ENCODE data around the gene CDHR1.
"Not testable (repeated sequence)": the region's sequence is repeated elsewhere in the genome, so short reads cannot be mapped to it uniquely, and the experiment has no call there.

CDHR1 gene

GRCh38 chr10:84159076-84159685, 35.2 kb upstream of the CDHR1 start:
- Histone ChIP-seq H3K27ac (peak overlapping the region; percentile 39), H3K4me3 (ENCODE audit: low read depth in 1 of 2, low read length in 1 of 2) (peak overlapping the region in 1 of 2 experiments; percentile 31), H3K36me3 (peaks cover 5% of the 10 kb centered on the region), H3K9me3 (no peaks in the 10 kb centered on the region), H3K4me1 (ENCODE audit: control insufficient read depth in 1 of 2, insufficient read depth in 1 of 2, low read depth in 1 of 2, low read length in 1 of 2) (peaks cover 45 to 47% of the 10 kb centered on the region in 2 experiments), H3K27me3 (peaks cover 11% of the 10 kb centered on the region)
- no peak for TF ChIP-seq CTCF (IDR thresholded peaks at IDR 0.05)

- TF ChIP-seq CTCF (IDR thresholded peaks at IDR 0.05) = no peak
- Histone ChIP-seq H3K27ac (no peak overlapping the region), H3K9me3 (no peaks in the 10 kb centered on the region), H3K27me3 (peaks cover 27% of the 10 kb centered on the region), H3K36me3 (no peaks in the 10 kb centered on the region), H3K4me3 (ENCODE audit: low read depth in 1 of 2, low read length in 1 of 2) (no peak overlapping the region), H3K4me1 (ENCODE audit: control insufficient read depth in 1 of 2, insufficient read depth in 1 of 2, low read depth in 1 of 2, low read length in 1 of 2) (peaks cover 34 to 36% of the 10 kb centered on the region in 2 experiments)
Measured at GRCh38 chr10:84160663-84161362, 33.5 kb upstream of the CDHR1 start.

GRCh38 chr10:84163996-84164395, 30.3 kb upstream of the CDHR1 start:
- H3K36me3 ChIP-seq = no peaks in the 10 kb centered on the region
- peaks cover 4 to 5% of the 10 kb centered on the region in 2 experiments for H3K4me1 ChIP-seq (ENCODE audit: control insufficient read depth in 1 of 2, insufficient read depth in 1 of 2, low read depth in 1 of 2, low read length in 1 of 2)
- peaks cover 27% of the 10 kb centered on the region for H3K27me3 ChIP-seq
- no peak overlapping the region for H3K27ac ChIP-seq
- TF ChIP-seq CTCF (IDR thresholded peaks at IDR 0.05) = no peak
- H3K9me3 ChIP-seq = no peaks in the 10 kb centered on the region
- H3K4me3 ChIP-seq (ENCODE audit: low read depth in 1 of 2, low read length in 1 of 2) = no peak overlapping the region

- Histone ChIP-seq H3K27me3 (peaks cover 27% of the 10 kb centered on the region), H3K27ac (no peak overlapping the region), H3K36me3 (no peaks in the 10 kb centered on the region), H3K4me3 (ENCODE audit: low read depth in 1 of 2, low read length in 1 of 2) (no peak overlapping the region), H3K9me3 (no peaks in the 10 kb centered on the region), H3K4me1 (ENCODE audit: control insufficient read depth in 1 of 2, insufficient read depth in 1 of 2, low read depth in 1 of 2, low read length in 1 of 2) (peaks cover 0 to under 1% of the 10 kb centered on the region in 2 experiments)
- no peak for TF ChIP-seq CTCF (IDR thresholded peaks at IDR 0.05)
Measured at GRCh38 chr10:84164442-84164841, 29.9 kb upstream of the CDHR1 start.

GRCh38 chr10:84166620-84167288, 27.6 kb upstream of the CDHR1 start:
- Histone ChIP-seq H3K27me3 (peaks cover 27% of the 10 kb centered on the region), H3K4me1 (ENCODE audit: control insufficient read depth in 1 of 2, insufficient read depth in 1 of 2, low read depth in 1 of 2, low read length in 1 of 2) (no peaks in the 10 kb centered on the region), H3K27ac (no peak overlapping the region), H3K9me3 (no peaks in the 10 kb centered on the region), H3K4me3 (ENCODE audit: low read depth in 1 of 2, low read length in 1 of 2) (no peak overlapping the region), H3K36me3 (no peaks in the 10 kb centered on the region)
- no peak for TF ChIP-seq CTCF (IDR thresholded peaks at IDR 0.05)

GRCh38 chr10:84167289-84167653, 27.1 kb upstream of the CDHR1 start:
- H3K27me3 ChIP-seq = peaks cover 27% of the 10 kb centered on the region
- H3K4me1 ChIP-seq (ENCODE audit: control insufficient read depth in 1 of 2, insufficient read depth in 1 of 2, low read depth in 1 of 2, low read length in 1 of 2); H3K9me3 ChIP-seq; H3K36me3 ChIP-seq; H3K27ac ChIP-seq; H3K4me3 ChIP-seq (ENCODE audit: low read depth in 1 of 2, low read length in 1 of 2): not testable (repeated sequence)

- H3K27ac ChIP-seq; H3K9me3 ChIP-seq; H3K36me3 ChIP-seq; H3K4me1 ChIP-seq (ENCODE audit: control insufficient read depth in 1 of 2, insufficient read depth in 1 of 2, low read depth in 1 of 2, low read length in 1 of 2); H3K4me3 ChIP-seq (ENCODE audit: low read depth in 1 of 2, low read length in 1 of 2): not testable (repeated sequence)
- peaks cover 24% of the 10 kb centered on the region for H3K27me3 ChIP-seq
Measured at GRCh38 chr10:84168382-84168781, 26.0 kb upstream of the CDHR1 start.

GRCh38 chr10:84171237-84171636, 23.1 kb upstream of the CDHR1 start:
- not testable (repeated sequence) for H3K4me3 ChIP-seq (ENCODE audit: low read depth in 1 of 2, low read length in 1 of 2); H3K4me1 ChIP-seq (ENCODE audit: control insufficient read depth in 1 of 2, insufficient read depth in 1 of 2, low read depth in 1 of 2, low read length in 1 of 2); H3K9me3 ChIP-seq; H3K36me3 ChIP-seq; H3K27me3 ChIP-seq; H3K27ac ChIP-seq

All from neutrophil (primary cell).